Measurements from ENCODE around the gene MPDZ.

The MPDZ gene

DNA sequence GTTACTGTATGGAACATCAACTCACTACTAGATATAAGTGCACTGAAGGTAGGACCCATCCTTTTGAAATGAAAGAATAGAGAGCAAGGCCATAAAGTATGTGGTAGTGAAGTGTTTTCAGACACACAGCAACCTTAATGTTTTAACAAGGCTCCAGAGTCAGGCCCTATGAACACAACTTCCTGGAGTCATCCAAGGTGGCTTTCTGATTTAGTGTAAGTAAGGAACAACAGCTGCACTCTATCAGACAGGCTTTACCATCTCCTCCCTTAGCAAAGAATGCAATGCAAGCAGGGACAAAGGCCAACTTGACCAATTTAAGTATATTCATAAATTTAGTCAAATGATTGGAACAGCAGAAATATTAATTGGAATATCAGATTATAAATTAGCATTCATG lies 90.1 kb downstream of the MPDZ start:
- no peak for DNase-seq (ENCODE audit: low read depth in 1 of 2, low spot score in 1 of 2)
- no peaks in the 10 kb centered on the region for H3K27me3 ChIP-seq (ENCODE audit: insufficient read depth, poor library complexity, severe bottlenecking)

DNA sequence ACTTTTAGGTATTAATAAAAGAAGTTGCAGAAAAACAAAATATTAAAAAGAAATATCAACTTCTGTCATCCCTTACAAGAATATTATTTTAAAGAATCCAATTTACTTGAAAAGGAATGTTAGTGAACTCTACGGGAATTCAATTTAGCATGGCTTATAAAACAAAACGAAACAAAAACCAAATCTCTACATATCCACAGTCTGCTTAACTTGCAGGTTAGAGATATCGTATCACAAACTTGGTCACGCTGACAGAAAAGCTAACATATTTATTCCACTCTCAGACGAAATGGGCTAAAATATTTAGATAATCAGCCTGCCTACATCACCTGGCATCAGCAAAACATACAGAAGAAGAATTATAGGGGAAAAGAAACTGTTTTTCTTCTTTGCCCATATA lies 92.7 kb downstream of the MPDZ start:
- no peak for TF ChIP-seq GABPA (IDR thresholded peaks at IDR 0.05; ENCODE audit: low read depth)
- TF ChIP-seq, protein P1, sequence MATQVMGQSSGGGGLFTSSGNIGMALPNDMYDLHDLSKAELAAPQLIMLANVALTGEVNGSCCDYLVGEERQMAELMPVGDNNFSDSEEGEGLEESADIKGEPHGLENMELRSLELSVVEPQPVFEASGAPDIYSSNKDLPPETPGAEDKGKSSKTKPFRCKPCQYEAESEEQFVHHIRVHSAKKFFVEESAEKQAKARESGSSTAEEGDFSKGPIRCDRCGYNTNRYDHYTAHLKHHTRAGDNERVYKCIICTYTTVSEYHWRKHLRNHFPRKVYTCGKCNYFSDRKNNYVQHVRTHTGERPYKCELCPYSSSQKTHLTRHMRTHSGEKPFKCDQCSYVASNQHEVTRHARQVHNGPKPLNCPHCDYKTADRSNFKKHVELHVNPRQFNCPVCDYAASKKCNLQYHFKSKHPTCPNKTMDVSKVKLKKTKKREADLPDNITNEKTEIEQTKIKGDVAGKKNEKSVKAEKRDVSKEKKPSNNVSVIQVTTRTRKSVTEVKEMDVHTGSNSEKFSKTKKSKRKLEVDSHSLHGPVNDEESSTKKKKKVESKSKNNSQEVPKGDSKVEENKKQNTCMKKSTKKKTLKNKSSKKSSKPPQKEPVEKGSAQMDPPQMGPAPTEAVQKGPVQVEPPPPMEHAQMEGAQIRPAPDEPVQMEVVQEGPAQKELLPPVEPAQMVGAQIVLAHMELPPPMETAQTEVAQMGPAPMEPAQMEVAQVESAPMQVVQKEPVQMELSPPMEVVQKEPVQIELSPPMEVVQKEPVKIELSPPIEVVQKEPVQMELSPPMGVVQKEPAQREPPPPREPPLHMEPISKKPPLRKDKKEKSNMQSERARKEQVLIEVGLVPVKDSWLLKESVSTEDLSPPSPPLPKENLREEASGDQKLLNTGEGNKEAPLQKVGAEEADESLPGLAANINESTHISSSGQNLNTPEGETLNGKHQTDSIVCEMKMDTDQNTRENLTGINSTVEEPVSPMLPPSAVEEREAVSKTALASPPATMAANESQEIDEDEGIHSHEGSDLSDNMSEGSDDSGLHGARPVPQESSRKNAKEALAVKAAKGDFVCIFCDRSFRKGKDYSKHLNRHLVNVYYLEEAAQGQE (IDR thresholded peaks at IDR 0.05; ENCODE audit: insufficient replicate concordance, low read depth), result no peak
- no peak overlapping the region for H3K27ac ChIP-seq (replicated peaks)
- H3K4me3 ChIP-seq (replicated peaks; ENCODE audit: insufficient read depth, low read length), result no peak overlapping the region
- H3K27me3 ChIP-seq (ENCODE audit: insufficient read depth, poor library complexity, severe bottlenecking), result no peaks in the 10 kb centered on the region
- no peak for DNase-seq (ENCODE audit: low read depth in 1 of 2, low spot score in 1 of 2)

More for the DNA sequence above, 90.1 kb downstream of the MPDZ start:
- TF ChIP-seq GABPA (IDR thresholded peaks at IDR 0.05; ENCODE audit: low read depth), result no peak
- TF ChIP-seq, protein P2, sequence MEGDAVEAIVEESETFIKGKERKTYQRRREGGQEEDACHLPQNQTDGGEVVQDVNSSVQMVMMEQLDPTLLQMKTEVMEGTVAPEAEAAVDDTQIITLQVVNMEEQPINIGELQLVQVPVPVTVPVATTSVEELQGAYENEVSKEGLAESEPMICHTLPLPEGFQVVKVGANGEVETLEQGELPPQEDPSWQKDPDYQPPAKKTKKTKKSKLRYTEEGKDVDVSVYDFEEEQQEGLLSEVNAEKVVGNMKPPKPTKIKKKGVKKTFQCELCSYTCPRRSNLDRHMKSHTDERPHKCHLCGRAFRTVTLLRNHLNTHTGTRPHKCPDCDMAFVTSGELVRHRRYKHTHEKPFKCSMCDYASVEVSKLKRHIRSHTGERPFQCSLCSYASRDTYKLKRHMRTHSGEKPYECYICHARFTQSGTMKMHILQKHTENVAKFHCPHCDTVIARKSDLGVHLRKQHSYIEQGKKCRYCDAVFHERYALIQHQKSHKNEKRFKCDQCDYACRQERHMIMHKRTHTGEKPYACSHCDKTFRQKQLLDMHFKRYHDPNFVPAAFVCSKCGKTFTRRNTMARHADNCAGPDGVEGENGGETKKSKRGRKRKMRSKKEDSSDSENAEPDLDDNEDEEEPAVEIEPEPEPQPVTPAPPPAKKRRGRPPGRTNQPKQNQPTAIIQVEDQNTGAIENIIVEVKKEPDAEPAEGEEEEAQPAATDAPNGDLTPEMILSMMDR (IDR thresholded peaks at IDR 0.05; ENCODE audit: insufficient read depth, low read length), result no peak
- TF ChIP-seq POLR2AphosphoS5 (IDR thresholded peaks at IDR 0.05; ENCODE audit: low read depth), result no peak
- TF ChIP-seq, protein P1 (IDR thresholded peaks at IDR 0.05; ENCODE audit: insufficient replicate concordance, low read depth), result no peak
- no peak for TF ChIP-seq SPI1 (IDR thresholded peaks at IDR 0.05; ENCODE audit: borderline replicate concordance, low read depth)
- Histone ChIP-seq H3K4me3 (replicated peaks; ENCODE audit: insufficient read depth, low read length) (no peak overlapping the region), H3K27ac (replicated peaks) (no peak overlapping the region)

DNA sequence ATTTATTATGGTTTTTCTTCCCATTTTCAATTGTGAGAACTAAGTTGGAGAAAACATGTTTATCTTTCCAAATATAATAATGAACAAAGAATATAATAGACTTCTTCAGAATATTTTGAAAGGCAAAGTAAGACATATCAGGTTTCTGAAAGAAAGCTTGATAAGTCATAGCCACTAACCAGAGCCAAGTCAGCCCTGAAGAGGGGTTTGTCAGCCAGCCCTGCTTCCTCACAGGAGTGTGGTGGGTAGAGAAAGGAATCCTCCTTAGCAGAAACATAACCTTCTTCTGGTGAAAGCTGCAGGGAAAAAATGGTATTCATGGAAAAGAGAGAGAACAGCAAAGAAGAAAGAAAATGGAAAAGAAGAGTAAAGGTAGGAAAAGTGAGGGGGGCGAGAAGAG lies 93.4 kb downstream of the MPDZ start:
- Histone ChIP-seq H3K27ac (replicated peaks) (no peak overlapping the region), H3K4me3 (replicated peaks; ENCODE audit: insufficient read depth, low read length) (no peak overlapping the region), H3K27me3 (ENCODE audit: insufficient read depth, poor library complexity, severe bottlenecking) (no peaks in the 10 kb centered on the region)
- TF ChIP-seq, protein P2 (IDR thresholded peaks at IDR 0.05; ENCODE audit: insufficient read depth, low read length), result no peak
- no peak for TF ChIP-seq GABPA (IDR thresholded peaks at IDR 0.05; ENCODE audit: low read depth)
- TF ChIP-seq, protein P1 (IDR thresholded peaks at IDR 0.05; ENCODE audit: insufficient replicate concordance, low read depth), result no peak
- no peak for TF ChIP-seq SPI1 (IDR thresholded peaks at IDR 0.05; ENCODE audit: borderline replicate concordance, low read depth)
- no peak for TF ChIP-seq POLR2AphosphoS5 (IDR thresholded peaks at IDR 0.05; ENCODE audit: low read depth)
- DNase-seq (ENCODE audit: low read depth in 1 of 2, low spot score in 1 of 2), result no peak

DNA sequence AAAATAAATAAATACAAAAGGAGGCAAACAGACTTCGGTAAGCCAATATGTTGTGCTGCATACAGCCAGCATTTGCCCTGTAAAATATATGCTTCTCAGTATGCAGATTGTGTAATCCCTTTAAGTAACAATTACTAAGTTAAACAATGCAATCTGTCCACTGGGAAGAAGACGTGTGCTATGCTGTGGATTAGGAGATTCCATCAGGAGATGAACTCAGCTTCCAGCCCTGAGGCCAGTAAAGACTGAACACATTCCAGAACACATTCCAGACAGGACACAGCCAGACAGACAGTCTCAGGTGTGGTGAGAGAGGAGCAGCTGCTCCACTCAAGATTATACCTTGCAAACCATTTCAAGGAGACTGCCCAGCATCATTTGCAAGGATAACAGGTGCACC lies 97.8 kb downstream of the MPDZ start:
- no peak for DNase-seq (ENCODE audit: low read depth in 1 of 2, low spot score in 1 of 2)
- TF ChIP-seq SPI1 (IDR thresholded peaks at IDR 0.05; ENCODE audit: borderline replicate concordance, low read depth) (no peak), GABPA (IDR thresholded peaks at IDR 0.05; ENCODE audit: low read depth) (no peak), POLR2AphosphoS5 (IDR thresholded peaks at IDR 0.05; ENCODE audit: low read depth) (no peak)
- TF ChIP-seq, protein P1 (IDR thresholded peaks at IDR 0.05; ENCODE audit: insufficient replicate concordance, low read depth), result no peak
- TF ChIP-seq, protein P2 (IDR thresholded peaks at IDR 0.05; ENCODE audit: insufficient read depth, low read length), result no peak
- H3K27me3 ChIP-seq (ENCODE audit: insufficient read depth, poor library complexity, severe bottlenecking), result no peaks in the 10 kb centered on the region
- H3K27ac ChIP-seq (replicated peaks), result no peak overlapping the region
- no peak overlapping the region for H3K4me3 ChIP-seq (replicated peaks; ENCODE audit: insufficient read depth, low read length)

Measured in HL-60 (cell line).